ENCODE data around the gene HS3ST6. TPM values are rescaled to one million over a fixed set of nuclear protein-coding genes. Genes with fewer than 3 reads are reported as not detected.

The HS3ST6 gene
- total and polyA plus RNA-seq, 9 of the 15 experiments (the other 6 are each of a cell fraction or from before 2014, with no cell fraction given) = not detected

- 0 out of 4 replicates have a peak, but pooled peaks of 1 of the 2 experiments have one; percentile 37 for TF ChIP-seq ZNF318 (IDR thresholded peaks at IDR 0.05; ENCODE audit: borderline replicate concordance in 1 of 2, low read depth in 1 of 2)
Observed at GRCh38 chr16:1942047-1942809, 24.0 kb upstream of the HS3ST6 start (continued).
